Mucosa of gallbladder (tissue), 1 donor: ENCODE results near the gene KIF2C. TPM values are rescaled to one million over a fixed set of nuclear protein-coding genes. Genes with fewer than 3 reads are reported as not detected.
A peak's percentile ranks its signal among the peaks of the same experiment; 100 is the strongest.

Source experiments
- DNase-seq: peaks from one replicate; pipeline ENCODE4 v3.0.0-alpha.2; 2020; ENCODE audit warnings: low spot score
- total RNA-seq: library from RNA; stranded (reverse); gene quantifications from one replicate; pipeline ENCODE4 v1.2.1, GENCODE V29; 2021
- donor health status: DM: no; HTN: no; CAD: no.

The KIF2C gene
- total RNA-seq, 1 donor from 2014 or later = 1.6 TPM

DNA sequence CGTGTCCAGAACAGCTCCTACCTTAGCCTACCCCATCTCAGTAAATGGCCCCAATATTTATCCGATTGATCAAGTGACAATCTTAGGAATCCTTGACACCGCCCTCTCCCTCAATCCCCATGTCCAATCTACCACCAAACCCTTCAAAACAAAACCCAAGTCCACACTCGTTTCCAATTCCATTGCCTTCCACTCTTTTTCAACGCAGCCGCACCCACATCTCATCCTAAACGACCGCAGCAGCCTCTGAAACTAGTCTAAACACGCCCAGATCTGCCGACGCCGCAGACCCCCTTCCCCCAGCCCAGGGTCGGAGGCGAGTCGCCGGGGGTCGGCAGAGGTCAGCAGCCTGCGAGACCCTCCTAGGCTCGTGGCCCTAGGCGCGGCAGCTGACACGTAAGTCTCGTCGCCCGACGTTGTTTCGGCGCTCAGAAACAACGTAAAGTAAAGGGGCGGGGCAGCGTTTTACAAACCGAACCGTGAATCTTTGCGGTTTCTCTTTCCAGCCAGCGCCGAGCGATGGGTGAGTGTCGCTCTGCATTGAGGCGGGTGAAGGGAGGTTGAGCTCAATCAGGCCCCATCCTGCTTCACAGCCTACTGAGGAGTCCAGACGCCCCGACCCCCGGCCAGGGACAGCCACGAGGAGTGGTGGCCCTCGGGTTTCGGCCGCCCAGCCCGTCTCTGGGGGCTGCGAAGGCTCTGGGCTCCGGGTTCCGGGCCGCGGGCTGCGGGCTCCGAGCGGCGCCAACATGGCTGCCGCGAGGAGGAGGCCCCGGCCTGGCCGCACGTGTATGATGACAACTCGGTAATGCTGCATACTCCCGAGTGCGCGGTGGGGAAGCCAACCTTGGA is 35.7 kb downstream of the KIF2C start, which contains the start of gene RPS8:
RPS8 (plus strand) TSS at position 463 of the 852 bp plus-strand sequence; CDS start at position 520, 57 bp downstream.
- DNase-seq = peak; percentile 94

DNA sequence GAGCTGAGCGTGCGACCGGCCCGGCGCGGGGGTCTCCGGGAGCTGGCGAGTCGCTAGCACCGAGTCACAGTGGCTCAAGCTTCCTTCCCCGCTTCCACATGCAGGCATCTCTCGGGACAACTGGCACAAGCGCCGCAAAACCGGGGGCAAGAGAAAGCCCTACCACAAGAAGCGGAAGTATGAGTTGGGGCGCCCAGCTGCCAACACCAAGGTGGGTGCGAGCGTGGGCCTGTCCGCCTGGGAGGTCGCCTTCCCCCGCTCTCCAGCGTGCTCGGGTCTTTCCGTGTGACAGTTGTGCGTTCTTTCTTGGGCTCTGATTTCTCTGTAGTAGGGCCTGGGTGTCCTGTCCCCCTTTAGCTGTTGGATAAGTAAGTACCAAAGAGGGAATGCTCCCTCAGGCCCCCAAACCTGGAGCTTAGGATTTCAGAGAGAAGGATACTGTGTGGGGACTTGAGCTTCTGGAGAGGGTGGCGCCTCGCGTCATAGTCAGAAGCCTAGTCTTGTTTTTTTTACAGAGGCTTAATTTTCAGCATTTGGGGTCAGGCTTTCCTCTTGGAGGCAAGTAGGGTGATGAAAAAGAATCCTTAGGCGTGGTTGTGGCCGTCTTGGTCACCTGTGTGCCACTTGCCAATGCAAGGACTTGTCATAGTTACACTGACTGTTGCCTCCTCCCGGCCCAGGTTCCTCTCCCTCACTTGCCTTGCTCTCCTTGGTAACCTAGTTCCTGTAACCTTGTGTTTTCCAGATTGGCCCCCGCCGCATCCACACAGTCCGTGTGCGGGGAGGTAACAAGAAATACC is 36.5 kb downstream of the KIF2C start:
- DNase-seq = no peak

GRCh38 chr1:44776730-44777068 is 37.1 kb downstream of the KIF2C start:
- no peak for DNase-seq

GRCh38 chr1:44777547-44777946 is 37.9 kb downstream of the KIF2C start:
- no peak for DNase-seq

- DNase-seq = no peak
Observed at GRCh38 chr1:44777969-44778635, 38.5 kb downstream of the KIF2C start.

- no peak for DNase-seq
Observed at GRCh38 chr1:44778705-44779576, 39.3 kb downstream of the KIF2C start.

GRCh38 chr1:44780583-44781121 is 41.0 kb downstream of the KIF2C start:
- no peak for DNase-seq

DNA sequence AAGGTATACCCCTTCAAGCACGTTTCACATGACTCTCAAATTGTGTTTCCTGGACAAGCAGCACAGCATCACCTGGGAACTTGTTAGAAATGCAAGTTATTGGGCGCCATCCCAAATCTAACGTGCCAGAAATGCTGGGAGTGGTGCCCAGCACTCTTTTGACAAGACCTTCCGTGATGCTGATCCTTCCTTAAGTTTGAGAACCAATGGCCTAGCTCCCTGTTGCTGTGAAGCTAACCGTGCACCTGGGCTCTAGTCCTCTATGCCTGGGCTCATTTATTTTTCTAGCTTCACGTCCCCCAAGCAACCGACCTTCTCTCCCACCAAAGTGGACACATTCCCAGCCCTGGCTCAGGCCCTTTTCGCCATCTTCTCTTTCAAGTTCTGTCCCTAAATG is 44.1 kb downstream of the KIF2C start:
- no peak for DNase-seq

- no peak for DNase-seq
Observed at GRCh38 chr1:44784094-44785028, 44.7 kb downstream of the KIF2C start.

- DNase-seq = no peak
Observed at GRCh38 chr1:44785029-44785380, 45.4 kb downstream of the KIF2C start.

DNA sequence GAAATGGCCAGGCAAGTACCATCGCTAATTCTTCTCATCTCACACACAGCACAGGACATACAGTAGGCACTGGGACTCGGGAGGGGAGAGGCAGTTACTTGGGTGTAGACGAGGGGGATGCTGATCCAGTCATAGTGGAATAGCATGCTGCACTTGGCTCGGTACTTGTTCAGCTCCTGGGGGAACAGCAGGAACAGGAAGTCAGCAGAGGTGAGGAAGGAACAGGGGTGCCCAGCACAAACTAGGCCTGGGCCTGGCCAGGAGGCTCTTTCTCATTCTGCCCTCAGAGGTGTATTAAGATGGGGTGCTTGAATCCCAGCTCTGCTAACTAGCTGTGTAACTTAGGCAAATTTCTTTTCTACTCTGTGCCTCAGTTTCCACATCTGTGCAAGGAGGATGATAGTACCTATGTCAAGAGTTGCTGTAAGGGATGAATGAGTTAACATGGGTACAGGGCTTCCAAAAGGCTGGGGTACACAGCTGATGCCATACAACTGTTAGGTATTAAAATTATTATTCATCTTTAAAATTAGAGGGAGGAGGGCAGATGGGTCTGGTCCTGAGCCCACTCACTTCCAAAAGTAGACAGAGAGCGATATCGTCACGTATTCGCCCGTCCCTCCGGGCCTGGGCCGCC is 46.0 kb downstream of the KIF2C start:
- no peak for DNase-seq

DNA sequence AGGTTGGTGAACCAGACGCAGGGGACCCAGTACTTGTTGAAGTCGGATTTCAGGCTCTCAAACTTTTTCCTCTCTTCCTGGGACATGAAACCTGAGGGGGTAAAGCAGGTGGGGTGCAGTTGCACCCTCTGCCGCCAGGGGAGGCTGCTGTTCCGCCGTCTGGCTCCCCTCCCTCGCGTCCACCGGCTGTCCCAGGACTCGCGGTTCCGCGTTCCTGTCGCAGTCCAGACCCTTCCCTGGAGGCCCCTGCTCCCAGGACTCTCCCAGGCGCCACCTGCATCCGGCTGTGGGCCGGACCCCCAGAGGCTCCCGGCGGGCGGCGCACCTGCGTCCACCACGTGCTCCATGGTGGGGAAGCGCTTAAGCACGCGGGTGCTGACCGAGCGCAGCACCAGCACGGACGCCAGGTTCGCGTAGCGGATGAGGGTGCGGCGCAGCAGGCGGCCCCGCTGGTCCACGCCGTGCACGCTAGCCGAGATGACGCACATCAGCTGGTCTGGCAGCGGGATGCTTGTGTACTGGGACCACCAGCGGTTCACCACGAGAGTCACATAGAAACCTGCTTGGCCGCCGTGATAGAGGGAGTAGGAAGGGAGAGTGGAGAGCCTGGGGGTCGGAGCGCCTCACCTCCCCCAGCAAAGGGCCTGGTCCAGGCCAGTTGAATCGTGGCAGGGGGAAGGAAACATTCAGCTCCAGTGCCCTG is 46.7 kb downstream of the KIF2C start:
- DNase-seq = no peak

GRCh38 chr1:44786841-44787426 is 47.3 kb downstream of the KIF2C start:
- no peak for DNase-seq

GRCh38 chr1:44787506-44787905 is 47.9 kb downstream of the KIF2C start:
- no peak for DNase-seq

DNA sequence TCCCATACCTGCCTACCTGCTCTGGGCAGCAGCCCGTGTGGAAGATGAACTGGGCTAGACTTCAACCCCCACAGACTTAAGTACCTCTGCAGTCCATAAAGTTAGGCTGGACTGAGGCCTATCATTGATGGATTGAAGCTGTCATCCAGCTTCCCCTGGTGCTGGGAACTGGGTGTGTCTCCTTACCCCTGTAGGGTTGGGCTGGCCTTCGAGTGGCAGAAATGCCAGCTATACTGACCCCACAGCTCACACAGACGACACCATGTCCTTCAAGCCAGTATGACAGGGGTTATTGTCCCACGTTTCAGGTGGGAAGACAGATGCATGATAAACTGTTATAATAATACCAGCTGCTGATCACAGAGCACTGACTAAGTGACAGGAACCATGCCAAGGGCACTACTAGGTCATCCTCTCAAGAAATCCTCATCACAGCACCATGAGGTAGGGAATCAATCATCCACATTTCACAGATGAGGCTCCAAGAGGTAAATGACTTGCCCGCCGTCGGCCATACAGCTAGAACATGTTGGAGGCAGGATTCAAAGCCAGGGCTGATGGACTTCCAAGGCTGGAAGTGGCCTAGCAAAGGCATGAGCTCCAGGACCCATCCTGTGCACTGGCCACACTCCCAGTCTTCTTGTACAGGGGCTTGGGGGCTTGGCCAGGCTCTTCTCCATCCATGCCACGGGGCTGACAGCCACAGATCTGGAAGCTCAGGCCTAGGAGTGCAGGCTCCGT is 48.7 kb downstream of the KIF2C start, which contains the start of gene BEST4:
BEST4 (minus strand) TSS at position 51 of the 741 bp plus-strand sequence. CDS start 465 bp downstream, outside the sequence.
- no peak for DNase-seq

DNA sequence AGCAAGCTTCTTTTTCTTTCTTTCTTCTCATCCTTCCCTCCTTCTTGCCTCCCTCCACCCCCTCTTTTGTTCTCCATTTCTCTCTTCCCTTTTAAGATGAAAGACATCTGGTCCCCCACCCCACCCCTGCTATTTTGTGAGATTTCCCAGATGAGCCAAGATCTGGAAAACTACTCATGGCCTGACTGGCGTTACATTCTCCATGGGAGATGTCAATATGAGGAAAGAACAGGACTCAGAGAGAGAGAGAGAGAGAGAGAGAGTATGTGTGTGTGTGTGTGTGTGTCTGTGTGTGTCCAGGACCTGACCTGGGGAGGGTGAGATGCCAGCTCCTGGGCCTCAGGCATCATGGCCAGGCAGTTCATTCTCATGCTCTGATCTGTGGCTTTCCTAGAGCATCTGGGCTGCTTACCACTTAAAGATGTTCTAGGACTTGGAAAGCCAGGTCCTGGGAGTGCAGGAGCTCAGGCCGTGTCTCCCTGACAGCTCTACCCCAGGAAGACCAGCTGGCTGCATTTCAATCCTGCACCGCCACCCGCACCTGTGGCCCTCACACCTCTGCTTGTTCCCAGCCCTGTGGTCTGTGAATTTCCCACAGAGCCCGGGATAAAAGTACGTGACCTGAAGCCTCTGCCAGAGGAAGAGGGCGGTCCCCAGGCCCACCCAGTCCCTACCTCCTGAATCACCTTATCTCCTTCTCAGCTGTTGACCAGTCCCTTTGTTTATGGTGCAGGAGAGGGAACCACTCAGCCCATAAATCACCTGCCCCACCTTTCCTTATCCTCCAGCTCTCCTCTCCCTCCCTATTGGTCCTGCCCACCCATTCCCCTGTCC is 51.5 kb downstream of the KIF2C start:
- no peak for DNase-seq
